HG03469 (cell line): ENCODE measurements around the gene MFSD6.

ENCODE experiments used
- ATAC-seq: cut with Tn5 transposase; IDR thresholded peaks from one replicate; pipeline ENCODE4 v1.9.1; 2021; ENCODE audit warnings: mild to moderate bottlenecking, moderate library complexity, moderate number of reproducible peaks; ENCODE audit not compliant: unreplicated experiment

MFSD6 gene

GRCh38 chr2:190435031-190435670 is 27.0 kb downstream of the MFSD6 start:
- no peak for ATAC-seq

- no peak for ATAC-seq
Observed at GRCh38 chr2:190436557-190436956, 28.4 kb downstream of the MFSD6 start.

DNA sequence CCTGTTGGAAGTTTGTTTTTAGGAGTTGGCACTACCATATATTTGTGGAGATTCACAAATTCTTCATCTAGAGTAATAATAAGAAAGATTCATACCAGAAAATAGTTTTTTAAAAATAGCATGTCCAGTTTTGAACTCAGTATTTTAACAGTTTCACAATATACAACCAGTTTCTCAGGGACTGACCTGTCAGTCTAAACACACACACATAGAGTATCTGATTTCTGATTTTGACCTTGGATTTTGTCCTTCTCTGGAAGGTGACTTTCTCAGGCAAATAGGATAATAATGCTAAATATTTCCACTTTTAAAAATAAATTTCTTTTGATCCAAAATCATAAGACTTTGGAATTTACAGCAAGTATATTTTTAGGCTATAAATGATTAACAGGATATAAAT is 32.0 kb downstream of the MFSD6 start:
- no peak for ATAC-seq

- no peak for ATAC-seq
Observed at GRCh38 chr2:190441564-190441963, 33.4 kb downstream of the MFSD6 start.

DNA sequence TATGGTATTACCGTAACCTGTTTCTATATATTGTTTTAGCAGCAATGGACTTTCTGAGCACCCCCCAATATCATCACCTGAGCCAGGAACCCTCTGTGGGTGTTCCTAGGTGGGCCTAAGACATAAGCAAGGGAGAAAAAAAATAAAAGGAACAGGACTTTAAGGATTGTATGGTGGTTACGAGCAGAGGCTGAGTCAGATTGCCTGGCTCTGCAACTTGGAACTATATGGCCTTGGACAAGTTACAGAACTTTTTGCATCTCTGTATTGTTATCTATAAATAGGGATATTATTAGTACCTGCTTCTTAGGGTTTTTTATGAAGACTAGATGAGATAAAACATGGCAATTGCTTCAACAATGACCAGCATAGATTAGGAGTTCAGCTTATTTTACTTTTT is 34.9 kb downstream of the MFSD6 start:
- no peak for ATAC-seq

- no peak for ATAC-seq
Observed at GRCh38 chr2:190443778-190444481, 35.8 kb downstream of the MFSD6 start.

DNA sequence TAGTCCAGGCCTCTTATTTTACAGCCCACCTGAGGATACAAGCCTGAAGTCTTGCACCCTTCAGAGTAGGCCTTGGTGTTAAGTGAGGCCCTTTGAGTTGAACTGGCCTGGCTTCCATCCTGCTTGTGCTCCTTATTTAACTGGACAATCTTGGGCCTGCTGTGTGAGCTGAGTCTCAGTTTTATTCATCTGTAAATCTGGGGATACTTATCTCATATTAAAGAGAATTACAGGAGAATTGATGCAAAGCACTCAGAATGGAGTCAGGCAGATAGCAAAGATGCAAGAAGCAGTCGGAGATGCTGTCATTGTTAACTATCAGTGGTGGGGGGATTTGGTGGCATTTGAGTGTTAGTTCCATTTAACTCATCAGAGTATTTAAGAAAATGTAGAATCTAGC is 36.8 kb downstream of the MFSD6 start:
- no peak for ATAC-seq

- no peak for ATAC-seq
Observed at GRCh38 chr2:190446193-190446592, 38.0 kb downstream of the MFSD6 start.

GRCh38 chr2:190446750-190447516 is 38.8 kb downstream of the MFSD6 start:
- no peak for ATAC-seq

DNA sequence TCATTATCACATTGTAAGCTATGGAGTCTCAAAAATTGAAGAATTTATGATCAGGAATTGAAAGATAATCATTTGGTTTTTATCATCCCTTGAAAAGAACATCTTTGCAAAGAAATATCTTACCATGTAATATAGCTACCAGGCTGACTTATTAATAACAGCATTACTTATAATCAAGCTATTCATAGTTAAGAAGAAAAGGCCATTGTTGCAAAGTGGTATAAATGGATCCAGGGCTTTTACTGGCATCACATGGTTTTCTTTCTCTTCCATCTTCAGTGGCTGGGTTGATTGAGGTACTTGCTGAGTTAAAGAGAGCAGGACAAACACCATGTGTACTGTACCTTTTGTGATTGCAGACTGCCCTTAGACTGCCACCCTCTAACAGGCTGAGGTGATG is 39.6 kb downstream of the MFSD6 start:
- no peak for ATAC-seq

- no peak for ATAC-seq
Observed at GRCh38 chr2:190449925-190450324, 41.8 kb downstream of the MFSD6 start.

GRCh38 chr2:190450363-190450762 is 42.2 kb downstream of the MFSD6 start:
- no peak for ATAC-seq

GRCh38 chr2:190451561-190452176 is 43.5 kb downstream of the MFSD6 start:
- no peak for ATAC-seq

GRCh38 chr2:190452433-190452832 is 44.3 kb downstream of the MFSD6 start:
- ATAC-seq: no peak

DNA sequence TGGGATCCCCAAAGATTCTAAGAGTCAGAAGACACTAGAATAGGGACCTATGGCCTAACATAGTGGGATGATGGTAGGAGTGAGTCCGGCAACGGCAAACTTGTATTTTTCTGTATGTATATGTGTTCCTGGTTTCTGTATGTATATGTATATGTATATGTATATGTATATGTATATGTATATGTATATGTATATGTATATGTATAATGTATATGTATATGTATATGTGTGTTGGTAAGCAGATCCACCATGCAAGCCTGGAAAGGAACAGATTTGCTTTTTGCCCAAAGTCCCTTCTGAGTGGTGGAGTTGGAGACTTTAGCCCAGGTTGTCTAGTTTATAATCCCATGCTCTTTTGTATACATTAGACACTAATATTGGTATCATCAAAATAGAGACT is 46.6 kb downstream of the MFSD6 start:
- no peak for ATAC-seq

DNA sequence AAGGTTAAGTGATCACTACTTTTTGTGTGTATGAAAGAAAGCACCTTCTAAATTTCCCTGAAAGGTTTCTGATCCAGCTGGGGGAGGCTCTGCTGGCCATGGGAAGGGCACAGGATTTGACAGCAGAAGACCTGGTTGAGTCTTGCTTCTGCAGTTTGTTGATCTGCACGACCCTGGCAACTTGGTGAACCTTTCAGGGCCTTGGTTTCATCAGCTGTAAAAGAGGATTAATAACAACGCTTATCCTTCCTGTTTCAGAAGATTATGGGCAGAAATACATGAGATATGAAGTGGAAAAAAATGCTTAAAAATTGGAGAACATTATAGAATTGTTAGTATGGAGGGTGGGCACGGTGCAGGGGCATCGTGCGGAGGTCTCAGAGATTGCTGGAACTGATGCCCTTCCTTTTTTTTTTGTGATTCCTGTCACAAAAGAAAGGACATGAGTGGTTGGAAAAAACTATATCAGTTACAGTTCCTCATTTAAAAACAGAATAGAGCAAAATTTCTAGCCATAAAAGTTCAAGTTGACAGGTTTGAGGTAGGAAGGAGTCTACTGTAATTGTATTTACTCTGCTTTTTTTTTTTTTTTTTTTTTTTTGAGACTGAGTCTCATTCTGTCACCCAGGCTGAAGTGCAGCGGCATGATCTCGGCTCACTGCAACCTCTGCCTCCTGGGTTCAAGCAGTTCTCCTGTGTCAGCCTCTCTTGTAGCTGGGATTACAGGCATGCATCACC is 47.4 kb downstream of the MFSD6 start:
- no peak for ATAC-seq

DNA sequence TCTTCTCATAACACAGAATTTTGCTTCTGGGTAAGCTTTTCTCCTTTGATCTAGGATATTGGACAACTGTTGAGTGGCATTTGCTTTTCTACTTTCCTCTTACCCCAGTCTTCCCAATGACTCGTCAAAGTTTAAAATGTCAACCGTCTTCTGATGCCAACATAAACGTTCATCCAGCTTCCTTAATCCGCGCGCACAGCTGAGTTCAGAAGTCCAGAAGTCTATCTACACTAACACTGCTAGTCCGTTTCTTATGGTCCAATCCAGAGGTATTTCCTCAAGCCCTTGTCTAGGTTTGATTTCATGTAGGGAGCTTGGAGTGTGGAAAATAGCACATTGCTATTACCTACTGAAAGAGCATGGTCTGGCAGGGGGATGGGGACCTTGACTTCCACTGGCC is 48.7 kb downstream of the MFSD6 start:
- no peak for ATAC-seq

GRCh38 chr2:190457256-190457655 is 49.1 kb downstream of the MFSD6 start:
- no peak for ATAC-seq

GRCh38 chr2:190458352-190459107 is 50.4 kb downstream of the MFSD6 start:
- ATAC-seq: no peak

DNA sequence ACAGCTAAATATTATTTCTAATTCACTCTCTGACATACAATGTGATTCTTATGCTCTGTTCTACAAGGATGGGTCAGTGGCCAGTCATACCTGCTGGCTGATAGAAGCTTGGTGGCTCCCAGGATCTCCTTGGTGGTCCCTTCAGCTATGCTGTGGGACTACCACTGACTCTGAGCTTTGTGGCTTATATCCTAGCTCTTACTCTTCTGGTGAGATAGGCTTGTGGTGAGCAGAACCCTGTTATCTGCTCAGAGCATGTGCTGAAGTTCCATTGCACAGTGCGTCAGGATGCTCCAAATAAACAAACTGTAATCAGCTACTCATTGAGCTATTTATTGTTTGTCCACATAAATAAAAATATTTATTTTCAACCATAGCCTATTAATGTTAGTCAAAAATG is 51.7 kb downstream of the MFSD6 start:
- ATAC-seq: no peak
